ENCODE measurements around the gene THAP3. TPM values are rescaled to one million over a fixed set of nuclear protein-coding genes. Genes with fewer than 3 reads are reported as not detected.

The THAP3 gene, protein sequence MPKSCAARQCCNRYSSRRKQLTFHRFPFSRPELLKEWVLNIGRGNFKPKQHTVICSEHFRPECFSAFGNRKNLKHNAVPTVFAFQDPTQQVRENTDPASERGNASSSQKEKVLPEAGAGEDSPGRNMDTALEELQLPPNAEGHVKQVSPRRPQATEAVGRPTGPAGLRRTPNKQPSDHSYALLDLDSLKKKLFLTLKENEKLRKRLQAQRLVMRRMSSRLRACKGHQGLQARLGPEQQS
- total RNA-seq = 10 to 100 TPM; 23.7 to 24.1 TPM

DNA sequence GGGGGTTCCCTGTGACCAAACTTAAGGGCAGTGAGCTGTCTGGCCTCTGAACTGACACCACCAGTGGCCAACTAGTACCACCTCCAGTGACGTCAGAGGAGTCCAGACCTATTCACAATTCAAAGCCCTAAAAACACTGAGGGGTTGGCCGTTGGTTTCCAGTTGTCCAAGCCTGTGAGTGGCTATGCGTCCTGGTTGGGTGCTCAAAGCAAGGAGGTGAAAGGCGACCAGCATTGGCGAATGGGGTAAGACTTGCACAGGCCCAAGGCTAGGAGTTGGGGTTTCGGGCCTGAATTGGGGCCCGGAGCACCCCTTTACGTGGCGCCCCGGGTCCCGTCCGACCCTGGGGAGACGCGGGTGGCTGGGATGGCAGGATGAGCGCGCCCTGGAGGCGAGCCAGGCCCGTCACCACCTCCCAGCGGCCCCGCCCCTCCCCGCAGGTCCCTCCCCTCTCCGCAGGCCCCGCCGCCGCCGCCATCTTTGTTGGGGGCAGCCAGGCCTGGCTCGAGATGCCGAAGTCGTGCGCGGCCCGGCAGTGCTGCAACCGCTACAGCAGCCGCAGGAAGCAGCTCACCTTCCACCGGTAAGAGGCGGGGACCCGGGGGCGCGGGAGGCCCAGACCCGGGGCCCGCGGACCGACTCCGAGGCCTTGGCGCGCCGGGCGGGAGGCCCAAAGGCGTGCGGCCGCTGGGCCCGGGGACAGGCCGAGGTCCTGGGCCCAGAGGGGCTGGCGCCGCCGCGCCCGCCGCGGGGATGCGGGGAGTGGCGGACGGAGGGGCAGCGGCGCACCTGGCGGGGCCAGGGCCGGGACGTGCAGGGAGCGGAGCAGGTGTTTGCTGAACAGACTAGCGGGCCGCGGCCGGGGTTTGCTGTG lies at the start of gene THAP3:
Gene THAP3 (plus strand): TSS at position 159 of the 874 bp plus-strand sequence. CDS start 351 bp downstream, at position 510.
- CTCF ChIA-PET = interaction anchor here (1.0 to 1.5 kb wide), 2 partner anchors 13 to 25 kb away, joined by 6 read pairs; no protein-coding TSS in a partner anchor
- Mint-ChIP-seq H3K4me1 (peaks cover 33% of the 10 kb centered on the region), H3K9me3 (no peaks in the 10 kb centered on the region), H3K27me3 (no peaks in the 10 kb centered on the region), H3K36me3 (ENCODE audit: low read depth) (peaks cover 58% of the 10 kb centered on the region), H3K4me3 (peak within 1 kb of the TSS; percentile 87), H3K27ac (peak within 1 kb of the TSS; percentile 81)
- POLR2A ChIA-PET = interaction anchor here (0.7 to 3.5 kb wide), 4 partner anchors 11 to 25 kb away, joined by 3 to 23 read pairs (median 6); partner anchors contain the start of genes KLHL21 and PHF13
- peak; percentile 90 for DNase-seq

DNA sequence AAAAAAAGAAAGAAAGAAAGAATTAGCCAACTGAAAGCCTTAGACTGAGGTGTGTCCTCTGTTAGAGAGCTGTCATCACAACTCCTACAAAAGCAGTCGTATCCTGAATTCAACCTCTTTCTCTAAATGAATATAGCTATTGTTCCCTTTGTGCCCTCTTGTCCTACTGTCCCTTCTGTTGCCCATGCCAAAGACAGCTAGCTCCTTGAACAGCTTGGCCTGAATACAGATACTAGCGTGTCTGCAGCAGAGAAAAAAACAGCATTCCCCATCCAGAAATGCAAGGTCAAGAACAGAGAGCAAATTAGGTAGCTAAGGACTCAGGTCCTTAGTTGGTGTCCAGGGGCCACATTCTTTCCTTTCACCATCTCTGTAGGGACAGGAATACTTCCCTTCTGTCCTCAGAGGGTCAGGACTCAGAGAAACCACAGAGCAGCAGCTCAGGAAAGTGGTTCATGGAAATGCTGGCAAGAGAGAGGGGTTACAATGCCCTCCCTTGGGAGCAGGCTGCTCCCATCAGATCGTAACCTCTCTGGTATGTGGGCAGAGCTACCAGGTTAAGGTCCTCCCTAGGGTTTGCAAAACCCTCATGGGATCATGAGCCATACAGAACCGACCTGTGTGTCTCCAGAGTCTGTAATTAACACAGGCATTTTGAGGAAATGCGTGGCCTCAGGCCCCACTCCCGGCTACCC lies 46.7 kb upstream of the THAP3 start:
- Mint-ChIP-seq H3K4me1 (peaks cover 32% of the 10 kb centered on the region), H3K4me3 (no peak overlapping the region), H3K9me3 (no peaks in the 10 kb centered on the region), H3K27ac (no peak overlapping the region), H3K36me3 (ENCODE audit: low read depth) (peaks cover 5% of the 10 kb centered on the region), H3K27me3 (no peaks in the 10 kb centered on the region)
- ChIA-PET POLR2A (interaction anchor here (0.6 to 6.2 kb wide), 3 partner anchors 11 to 51 kb away, joined by 3 to 94 read pairs (median 10); partner anchors contain the start of gene KLHL21), CTCF (interaction anchor here (0.6 to 1.2 kb wide), 3 partner anchors 22 to 38 kb away, joined by 3 to 6 read pairs (median 5); partner anchors contain the start of genes NOL9 and TAS1R1)
- DNase-seq = no peak

DNA sequence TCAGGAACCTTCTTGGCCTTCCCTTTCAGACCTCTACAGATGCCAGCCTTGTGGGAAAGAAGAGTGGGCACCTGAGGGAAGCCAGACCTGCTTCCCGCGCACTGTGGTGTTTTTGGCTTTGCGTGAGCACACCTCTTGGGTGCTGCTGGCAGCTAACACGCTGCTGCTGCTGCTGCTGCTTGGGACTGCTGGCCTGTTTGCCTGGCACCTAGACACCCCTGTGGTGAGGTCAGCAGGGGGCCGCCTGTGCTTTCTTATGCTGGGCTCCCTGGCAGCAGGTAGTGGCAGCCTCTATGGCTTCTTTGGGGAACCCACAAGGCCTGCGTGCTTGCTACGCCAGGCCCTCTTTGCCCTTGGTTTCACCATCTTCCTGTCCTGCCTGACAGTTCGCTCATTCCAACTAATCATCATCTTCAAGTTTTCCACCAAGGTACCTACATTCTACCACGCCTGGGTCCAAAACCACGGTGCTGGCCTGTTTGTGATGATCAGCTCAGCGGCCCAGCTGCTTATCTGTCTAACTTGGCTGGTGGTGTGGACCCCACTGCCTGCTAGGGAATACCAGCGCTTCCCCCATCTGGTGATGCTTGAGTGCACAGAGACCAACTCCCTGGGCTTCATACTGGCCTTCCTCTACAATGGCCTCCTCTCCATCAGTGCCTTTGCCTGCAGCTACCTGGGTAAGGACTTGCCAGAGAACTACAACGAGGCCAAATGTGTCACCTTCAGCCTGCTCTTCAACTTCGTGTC lies 45.9 kb upstream of the THAP3 start:
- Mint-ChIP-seq H3K36me3 (ENCODE audit: low read depth) (peaks cover 5% of the 10 kb centered on the region), H3K27ac (peak overlapping the region; percentile 85), H3K4me3 (no peak overlapping the region), H3K9me3 (no peaks in the 10 kb centered on the region), H3K27me3 (no peaks in the 10 kb centered on the region), H3K4me1 (peaks cover 32% of the 10 kb centered on the region)
- DNase-seq = no peak
- ChIA-PET POLR2A (interaction anchor here (1.0 to 6.2 kb wide), 4 partner anchors 10 to 88 kb away, joined by 3 to 94 read pairs (median 6); partner anchors contain the start of genes KLHL21 and PLEKHG5), CTCF (interaction anchor here (1.2 kb wide), 1 partner anchor 21 kb away, joined by 5 read pairs; no protein-coding TSS in a partner anchor)

DNA sequence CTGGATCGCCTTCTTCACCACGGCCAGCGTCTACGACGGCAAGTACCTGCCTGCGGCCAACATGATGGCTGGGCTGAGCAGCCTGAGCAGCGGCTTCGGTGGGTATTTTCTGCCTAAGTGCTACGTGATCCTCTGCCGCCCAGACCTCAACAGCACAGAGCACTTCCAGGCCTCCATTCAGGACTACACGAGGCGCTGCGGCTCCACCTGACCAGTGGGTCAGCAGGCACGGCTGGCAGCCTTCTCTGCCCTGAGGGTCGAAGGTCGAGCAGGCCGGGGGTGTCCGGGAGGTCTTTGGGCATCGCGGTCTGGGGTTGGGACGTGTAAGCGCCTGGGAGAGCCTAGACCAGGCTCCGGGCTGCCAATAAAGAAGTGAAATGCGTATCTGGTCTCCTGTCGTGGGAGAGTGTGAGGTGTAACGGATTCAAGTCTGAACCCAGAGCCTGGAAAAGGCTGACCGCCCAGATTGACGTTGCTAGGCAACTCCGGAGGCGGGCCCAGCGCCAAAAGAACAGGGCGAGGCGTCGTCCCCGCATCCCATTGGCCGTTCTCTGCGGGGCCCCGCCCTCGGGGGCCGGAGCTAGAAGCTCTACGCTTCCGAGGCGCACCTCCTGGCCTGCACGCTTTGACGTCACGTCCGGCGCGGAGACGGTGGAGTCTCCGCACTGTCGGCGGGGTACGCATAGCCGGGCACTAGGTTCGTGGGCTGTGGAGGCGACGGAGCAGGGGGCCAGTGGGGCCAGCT lies 45.1 kb upstream of the THAP3 start, which contains the start of gene ZBTB48:
Gene ZBTB48 (plus strand): TSS at position 621 of the 745 bp plus-strand sequence. CDS start 616 bp downstream, outside the sequence.
- Mint-ChIP-seq H3K4me3 (peak within 1 kb of the TSS; percentile 83), H3K27ac (peak within 1 kb of the TSS; percentile 85), H3K27me3 (no peaks in the 10 kb centered on the region), H3K36me3 (ENCODE audit: low read depth) (peaks cover 5% of the 10 kb centered on the region), H3K9me3 (no peaks in the 10 kb centered on the region), H3K4me1 (peaks cover 36% of the 10 kb centered on the region)
- POLR2A ChIA-PET = interaction anchor here (0.9 to 6.2 kb wide), 12 partner anchors 10 to 205 kb away, joined by 3 to 94 read pairs (median 3); partner anchors contain the start of genes KLHL21, NOL9, PLEKHG5 and TAS1R1
- CTCF ChIA-PET = interaction anchor here (0.8 to 1.7 kb wide), 8 partner anchors 21 to 139 kb away, joined by 3 to 11 read pairs (median 5); partner anchors contain the start of genes DNAJC11, NOL9, PLEKHG5 and TAS1R1
- DNase-seq = peak; percentile 98

DNA sequence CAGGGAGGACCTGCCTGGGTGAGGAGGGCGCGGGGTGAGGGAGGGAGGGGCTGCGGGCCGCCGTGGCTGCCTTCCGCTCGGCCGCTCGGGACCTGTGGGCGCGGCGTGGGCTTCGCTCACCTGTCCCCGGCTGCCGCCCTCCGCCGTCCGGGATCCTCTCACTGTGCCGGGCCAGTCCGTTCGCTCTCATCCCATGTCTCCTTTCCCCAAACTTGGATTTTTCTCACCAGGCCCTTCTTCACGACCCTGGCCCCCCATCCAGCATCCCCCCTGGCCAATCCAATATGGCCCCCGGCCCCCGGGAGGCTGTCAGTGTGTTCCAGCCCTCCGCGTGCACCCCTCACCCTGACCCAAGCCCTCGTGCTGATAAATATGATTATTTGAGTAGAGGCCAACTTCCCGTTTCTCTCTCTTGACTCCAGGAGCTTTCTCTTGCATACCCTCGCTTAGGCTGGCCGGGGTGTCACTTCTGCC lies 44.5 kb upstream of the THAP3 start:
- DNase-seq = no peak
- Mint-ChIP-seq H3K27ac (peak overlapping the region; percentile 85), H3K36me3 (ENCODE audit: low read depth) (peaks cover 5% of the 10 kb centered on the region), H3K4me1 (peaks cover 41% of the 10 kb centered on the region), H3K27me3 (no peaks in the 10 kb centered on the region), H3K4me3 (peak overlapping the region; percentile 83), H3K9me3 (no peaks in the 10 kb centered on the region)
- POLR2A ChIA-PET = interaction anchor here (0.7 to 6.2 kb wide), 12 partner anchors 9 to 205 kb away, joined by 3 to 94 read pairs (median 3); partner anchors contain the start of genes KLHL21, NOL9, TAS1R1 and TNFRSF25
- CTCF ChIA-PET = interaction anchor here (0.7 to 1.7 kb wide), 9 partner anchors 20 to 140 kb away, joined by 3 to 11 read pairs (median 4); partner anchors contain the start of genes DNAJC11, KLHL21, NOL9 and PLEKHG5

DNA sequence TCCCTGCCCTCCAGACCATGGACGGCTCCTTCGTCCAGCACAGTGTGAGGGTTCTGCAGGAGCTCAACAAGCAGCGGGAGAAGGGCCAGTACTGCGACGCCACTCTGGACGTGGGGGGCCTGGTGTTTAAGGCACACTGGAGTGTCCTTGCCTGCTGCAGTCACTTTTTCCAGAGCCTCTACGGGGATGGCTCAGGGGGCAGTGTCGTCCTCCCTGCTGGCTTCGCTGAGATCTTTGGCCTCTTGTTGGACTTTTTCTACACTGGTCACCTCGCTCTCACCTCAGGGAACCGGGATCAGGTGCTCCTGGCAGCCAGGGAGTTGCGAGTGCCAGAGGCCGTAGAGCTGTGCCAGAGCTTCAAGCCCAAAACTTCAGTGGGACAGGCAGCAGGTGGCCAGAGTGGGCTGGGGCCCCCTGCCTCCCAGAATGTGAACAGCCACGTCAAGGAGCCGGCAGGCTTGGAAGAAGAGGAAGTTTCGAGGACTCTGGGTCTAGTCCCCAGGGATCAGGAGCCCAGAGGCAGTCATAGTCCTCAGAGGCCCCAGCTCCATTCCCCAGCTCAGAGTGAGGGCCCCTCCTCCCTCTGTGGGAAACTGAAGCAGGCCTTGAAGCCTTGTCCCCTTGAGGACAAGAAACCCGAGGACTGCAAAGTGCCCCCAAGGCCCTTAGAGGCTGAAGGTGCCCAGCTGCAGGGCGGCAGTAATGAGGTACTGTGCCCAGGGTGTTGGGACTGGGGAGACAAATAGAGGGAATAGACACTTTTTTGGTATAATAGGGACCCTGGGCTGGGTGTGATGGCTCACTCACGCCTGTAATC lies 43.9 kb upstream of the THAP3 start:
- Mint-ChIP-seq H3K27ac (peak overlapping the region; percentile 85), H3K4me3 (peak overlapping the region; percentile 83), H3K36me3 (ENCODE audit: low read depth) (peaks cover 5% of the 10 kb centered on the region), H3K27me3 (no peaks in the 10 kb centered on the region), H3K4me1 (peaks cover 41% of the 10 kb centered on the region), H3K9me3 (no peaks in the 10 kb centered on the region)
- ChIA-PET POLR2A (interaction anchor here (0.7 to 6.2 kb wide), 11 partner anchors 8 to 204 kb away, joined by 3 to 94 read pairs (median 4); partner anchors contain the start of genes KLHL21, NOL9, PHF13 and TAS1R1), CTCF (interaction anchor here (0.7 to 2.4 kb wide), 12 partner anchors 20 to 143 kb away, joined by 3 to 11 read pairs (median 4); partner anchors contain the start of genes DNAJC11, KLHL21, NOL9 and PLEKHG5)
- peak; percentile 27 for DNase-seq

DNA sequence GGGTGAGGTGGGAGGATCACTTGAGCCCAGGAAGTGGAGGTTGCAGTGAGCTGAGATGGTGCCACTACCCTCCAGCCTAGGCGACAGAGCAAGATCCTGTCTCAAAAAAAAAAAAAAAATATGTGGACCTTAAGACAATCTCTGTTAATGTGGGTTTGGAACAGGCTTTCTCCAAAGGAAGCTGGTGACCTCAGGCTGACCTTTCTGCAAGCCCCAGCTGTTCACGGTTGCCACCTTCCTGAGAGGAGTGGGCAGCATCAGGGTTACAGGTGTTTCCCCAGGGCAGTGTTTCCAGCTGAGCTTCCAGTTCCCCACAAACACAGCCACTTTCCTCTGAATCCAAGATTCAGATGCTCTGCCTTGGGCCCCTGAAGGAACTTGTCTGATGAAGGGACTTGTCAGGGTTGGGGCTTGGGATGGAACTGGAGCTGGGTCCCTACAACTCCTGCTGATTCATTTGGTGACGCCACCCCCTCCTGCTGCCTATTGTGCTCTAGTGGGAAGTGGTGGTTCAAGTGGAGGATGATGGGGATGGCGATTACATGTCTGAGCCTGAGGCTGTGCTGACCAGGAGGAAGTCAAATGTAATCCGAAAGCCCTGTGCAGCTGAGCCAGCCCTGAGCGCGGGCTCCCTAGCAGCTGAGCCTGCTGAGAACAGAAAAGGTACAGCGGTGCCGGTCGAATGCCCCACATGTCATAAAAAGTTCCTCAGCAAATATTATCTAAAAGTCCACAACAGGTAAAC lies 42.9 kb upstream of the THAP3 start:
- H3K4me1 Mint-ChIP-seq = peaks cover 41% of the 10 kb centered on the region
- DNase-seq = no peak
- ChIA-PET POLR2A (interaction anchor here (1.0 to 6.2 kb wide), 5 partner anchors 10 to 32 kb away, joined by 3 to 94 read pairs (median 10); partner anchors contain the start of genes KLHL21, NOL9, PHF13 and TAS1R1), CTCF (interaction anchor here (0.6 to 2.4 kb wide), 7 partner anchors 19 to 238 kb away, joined by 3 to 7 read pairs (median 4); partner anchors contain the start of gene NOL9)
- H3K4me3 Mint-ChIP-seq = peak overlapping the region; percentile 83
- H3K36me3 Mint-ChIP-seq (ENCODE audit: low read depth) = peaks cover 5% of the 10 kb centered on the region
- H3K27ac Mint-ChIP-seq = peak overlapping the region; percentile 52
- no peaks in the 10 kb centered on the region for H3K9me3 Mint-ChIP-seq
- H3K27me3 Mint-ChIP-seq = no peaks in the 10 kb centered on the region

DNA sequence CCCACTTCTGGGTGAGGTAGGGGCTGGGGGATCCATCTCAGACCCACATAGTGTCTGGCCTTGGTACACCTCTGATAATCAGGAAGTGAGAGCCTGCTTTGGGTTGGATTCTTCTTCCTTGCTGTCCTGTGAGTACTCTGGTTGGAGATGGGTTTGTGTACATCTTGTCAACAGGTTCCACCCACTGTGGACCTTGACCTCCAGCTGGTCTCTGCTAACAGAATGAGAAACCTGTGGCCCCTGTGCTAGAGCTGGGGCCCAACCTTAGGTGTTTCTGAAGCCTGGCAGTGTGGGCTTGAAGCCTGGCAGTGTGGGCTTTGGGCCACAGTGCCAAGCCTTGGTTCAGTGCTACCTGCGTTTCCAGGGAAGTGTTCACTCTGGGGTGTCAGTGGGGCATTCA lies 42.3 kb upstream of the THAP3 start:
- peaks cover 5% of the 10 kb centered on the region for H3K36me3 Mint-ChIP-seq (ENCODE audit: low read depth)
- H3K4me1 Mint-ChIP-seq = peaks cover 42% of the 10 kb centered on the region
- ChIA-PET POLR2A (interaction anchor here (0.9 to 6.2 kb wide), 4 partner anchors 9 to 28 kb away, joined by 4 to 94 read pairs (median 23); partner anchors contain the start of genes KLHL21, NOL9 and TAS1R1), CTCF (interaction anchor here (1.0 to 2.4 kb wide), 2 partner anchors 18 to 19 kb away, joined by 4 to 7 read pairs; no protein-coding TSS in a partner anchor)
- H3K27ac Mint-ChIP-seq = peak overlapping the region; percentile 5
- H3K27me3 Mint-ChIP-seq = no peaks in the 10 kb centered on the region
- H3K4me3 Mint-ChIP-seq = peak overlapping the region; percentile 21
- no peak for DNase-seq
- no peaks in the 10 kb centered on the region for H3K9me3 Mint-ChIP-seq

All from activated CD4-positive, alpha-beta memory T cell treated with anti-CD3 and anti-CD28 coated beads, Interleukin-2, amount 10 ng/mL, durations not matched to agents 7 days and 5 days (primary cell).